ENCODE measurements around the gene METTL13. TPM values are rescaled to one million over a fixed set of nuclear protein-coding genes. Genes with fewer than 3 reads are reported as not detected.
"Not testable (repeated sequence)": the region's sequence is repeated elsewhere in the genome, so short reads cannot be mapped to it uniquely, and the experiment has no call there.

The METTL13 gene
- total RNA-seq, 2 experiments from 2014 or later: 38.5 to 44.5 TPM

- Mint-ChIP-seq H3K27me3 (ENCODE audit: low read depth) (no peaks in the 10 kb centered on the region), H3K27ac (peak overlapping the region; percentile 59), H3K9me3 (ENCODE audit: insufficient read depth) (no peaks in the 10 kb centered on the region), H3K4me3 (no peak overlapping the region), H3K36me3 (ENCODE audit: low read depth) (peaks cover 80% of the 10 kb centered on the region), H3K4me1 (ENCODE audit: low read depth) (peaks cover 17% of the 10 kb centered on the region)
- DNase-seq (no peak), ATAC-seq (no peak)
- POLR2A ChIA-PET: no interaction called here
- CTCF ChIA-PET: interaction anchor here (1.1 kb wide), 1 partner anchor 8 kb away, joined by 3 read pairs; no protein-coding TSS in a partner anchor
Measured at GRCh38 chr1:171793636-171794035, 12.2 kb downstream of the METTL13 start.

DNA sequence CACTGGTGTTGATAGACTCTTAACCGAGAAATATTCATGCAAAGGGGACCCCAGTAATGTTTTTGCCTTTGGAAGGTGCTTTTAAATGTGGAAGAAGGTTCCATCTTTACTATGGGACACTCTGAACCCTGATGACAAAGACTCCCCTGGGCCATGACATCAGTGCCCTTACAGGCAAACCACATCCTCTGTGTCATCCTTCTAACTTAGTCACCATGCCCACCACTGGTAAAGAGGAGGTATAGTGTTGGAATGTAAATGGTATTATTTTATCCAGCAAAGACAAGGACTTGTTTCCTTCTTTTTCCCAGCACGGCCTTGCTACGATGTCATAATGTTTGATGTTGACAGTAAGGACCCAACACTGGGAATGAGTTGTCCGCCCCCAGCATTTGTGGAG lies 12.6 kb downstream of the METTL13 start:
- peaks cover 15% of the 10 kb centered on the region for H3K4me1 Mint-ChIP-seq (ENCODE audit: low read depth)
- ATAC-seq (peak; percentile 95), DNase-seq (peak; percentile 72)
- no peaks in the 10 kb centered on the region for H3K9me3 Mint-ChIP-seq (ENCODE audit: insufficient read depth)
- peaks cover 76% of the 10 kb centered on the region for H3K36me3 Mint-ChIP-seq (ENCODE audit: low read depth)
- H3K4me3 Mint-ChIP-seq: no peak overlapping the region
- ChIA-PET POLR2A (interaction anchor here (1.3 kb wide), 1 partner anchor 9 kb away, joined by 3 read pairs; no protein-coding TSS in a partner anchor), CTCF (interaction anchor here (1.1 kb wide), 2 partner anchors 8 to 53 kb away, joined by 3 to 4 read pairs; no protein-coding TSS in a partner anchor)
- H3K27me3 Mint-ChIP-seq (ENCODE audit: low read depth): no peaks in the 10 kb centered on the region
- peak overlapping the region; percentile 59 for H3K27ac Mint-ChIP-seq

DNA sequence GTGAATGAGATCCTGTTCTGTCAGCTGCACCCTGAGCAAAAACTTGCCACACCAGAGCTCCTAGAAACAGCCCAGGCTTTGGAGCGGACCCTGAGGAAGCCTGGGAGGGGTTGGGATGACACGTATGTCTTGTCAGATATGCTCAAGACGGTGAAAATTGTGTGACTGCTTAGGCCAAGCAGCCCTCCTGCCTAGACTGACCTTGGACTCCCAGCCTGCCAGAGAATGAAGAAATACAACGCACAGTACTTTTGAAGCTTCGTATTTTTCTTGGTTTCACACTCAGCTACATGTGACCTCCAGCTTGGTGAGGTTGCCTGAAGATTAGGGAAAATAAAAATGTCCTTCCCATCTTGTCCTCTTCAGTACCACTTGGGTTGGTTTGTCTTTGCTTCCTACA lies 15.1 kb downstream of the METTL13 start:
- Mint-ChIP-seq H3K4me1 (ENCODE audit: low read depth) (peaks cover 15% of the 10 kb centered on the region), H3K27ac (no peak overlapping the region), H3K36me3 (ENCODE audit: low read depth) (peaks cover 57% of the 10 kb centered on the region), H3K4me3 (no peak overlapping the region), H3K9me3 (ENCODE audit: insufficient read depth) (no peaks in the 10 kb centered on the region), H3K27me3 (ENCODE audit: low read depth) (no peaks in the 10 kb centered on the region)
- ATAC-seq (no peak), DNase-seq (no peak)
- ChIA-PET CTCF (no interaction called here), POLR2A (no interaction called here)

- DNase-seq (no peak), ATAC-seq (no peak)
- H3K27ac Mint-ChIP-seq: no peak overlapping the region
- ChIA-PET POLR2A (no interaction called here), CTCF (interaction anchor here (1.7 to 4.8 kb wide), 2 partner anchors 13 to 153 kb away, joined by 5 to 33 read pairs; no protein-coding TSS in a partner anchor)
- H3K9me3 Mint-ChIP-seq (ENCODE audit: insufficient read depth): no peaks in the 10 kb centered on the region
- no peak overlapping the region for H3K4me3 Mint-ChIP-seq
- peaks cover 41% of the 10 kb centered on the region for H3K36me3 Mint-ChIP-seq (ENCODE audit: low read depth)
- H3K4me1 Mint-ChIP-seq (ENCODE audit: low read depth): peaks cover 14% of the 10 kb centered on the region
- H3K27me3 Mint-ChIP-seq (ENCODE audit: low read depth): no peaks in the 10 kb centered on the region
Measured at GRCh38 chr1:171798311-171798710, 16.9 kb downstream of the METTL13 start.

- peaks cover 38% of the 10 kb centered on the region for H3K36me3 Mint-ChIP-seq (ENCODE audit: low read depth)
- H3K27me3 Mint-ChIP-seq (ENCODE audit: low read depth): no peaks in the 10 kb centered on the region
- no peak for DNase-seq
- POLR2A ChIA-PET: no interaction called here
- CTCF ChIA-PET: interaction anchor here (0.7 to 4.8 kb wide), 5 partner anchors 12 to 186 kb away, joined by 3 to 33 read pairs (median 5); no protein-coding TSS in a partner anchor
- peaks cover 10% of the 10 kb centered on the region for H3K4me1 Mint-ChIP-seq (ENCODE audit: low read depth)
- no peaks in the 10 kb centered on the region for H3K9me3 Mint-ChIP-seq (ENCODE audit: insufficient read depth)
- no peak overlapping the region for H3K4me3 Mint-ChIP-seq
- ATAC-seq: no peak
- no peak overlapping the region for H3K27ac Mint-ChIP-seq
Measured at GRCh38 chr1:171798765-171799164, 17.3 kb downstream of the METTL13 start.

- DNase-seq: no peak
- Mint-ChIP-seq H3K9me3 (ENCODE audit: insufficient read depth) (no peaks in the 10 kb centered on the region), H3K36me3 (ENCODE audit: low read depth) (peaks cover 34% of the 10 kb centered on the region), H3K4me1 (ENCODE audit: low read depth) (peaks cover 6% of the 10 kb centered on the region), H3K27ac (no peak overlapping the region), H3K27me3 (ENCODE audit: low read depth) (no peaks in the 10 kb centered on the region), H3K4me3 (no peak overlapping the region)
- no peak for ATAC-seq
- ChIA-PET POLR2A (no interaction called here), CTCF (interaction anchor here (0.7 to 4.8 kb wide), 5 partner anchors 12 to 186 kb away, joined by 3 to 33 read pairs (median 5); no protein-coding TSS in a partner anchor)
Measured at GRCh38 chr1:171799166-171799565, 17.7 kb downstream of the METTL13 start.

GRCh38 chr1:171799698-171800097 lies 18.2 kb downstream of the METTL13 start:
- POLR2A ChIA-PET: interaction anchor here (0.6 kb wide), 1 partner anchor 204 kb away, joined by 3 read pairs; no protein-coding TSS in a partner anchor
- peaks cover 29% of the 10 kb centered on the region for H3K36me3 Mint-ChIP-seq (ENCODE audit: low read depth)
- ATAC-seq; DNase-seq; H3K27ac Mint-ChIP-seq; H3K27me3 Mint-ChIP-seq (ENCODE audit: low read depth); H3K9me3 Mint-ChIP-seq (ENCODE audit: insufficient read depth); H3K4me1 Mint-ChIP-seq (ENCODE audit: low read depth); H3K4me3 Mint-ChIP-seq: not testable (repeated sequence)
- CTCF ChIA-PET: interaction anchor here (1.3 to 6.8 kb wide), 10 partner anchors 8 to 601 kb away, joined by 3 to 142 read pairs (median 8); partner anchors contain the start of gene METTL13

DNA sequence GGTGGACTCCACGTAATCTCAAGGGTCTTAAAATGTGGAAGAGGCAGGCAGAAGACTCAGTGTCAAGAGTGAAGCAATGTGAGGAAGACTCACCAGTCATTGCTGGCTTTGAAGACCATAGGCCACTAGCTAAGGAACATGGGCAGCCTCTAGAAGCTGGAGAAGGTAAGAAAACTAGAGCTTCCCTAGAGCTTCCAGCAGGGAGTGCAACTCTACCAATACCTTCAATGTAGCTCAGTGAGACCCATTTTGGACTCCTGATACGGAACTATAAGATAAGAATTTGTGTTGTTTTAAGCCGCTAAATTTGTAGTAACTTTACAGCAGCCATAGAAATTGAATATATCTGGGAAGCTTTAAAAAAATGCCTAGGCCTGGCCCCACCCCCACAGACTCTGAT lies 18.9 kb downstream of the METTL13 start:
- Mint-ChIP-seq H3K36me3 (ENCODE audit: low read depth) (peaks cover 25% of the 10 kb centered on the region), H3K4me3 (no peak overlapping the region), H3K4me1 (ENCODE audit: low read depth) (peaks cover 2% of the 10 kb centered on the region), H3K9me3 (ENCODE audit: insufficient read depth) (no peaks in the 10 kb centered on the region), H3K27me3 (ENCODE audit: low read depth) (no peaks in the 10 kb centered on the region), H3K27ac (no peak overlapping the region)
- ATAC-seq (no peak), DNase-seq (no peak)
- CTCF ChIA-PET: interaction anchor here (0.8 to 6.8 kb wide), 22 partner anchors 9 to 628 kb away, joined by 3 to 142 read pairs (median 6); partner anchors contain the start of genes DNM3 and METTL13
- POLR2A ChIA-PET: interaction anchor here (0.6 to 1.4 kb wide), 4 partner anchors 15 to 205 kb away, joined by 3 to 4 read pairs (median 3); partner anchors contain the start of genes METTL13 and VAMP4

- DNase-seq (no peak), ATAC-seq (no peak)
- no peak overlapping the region for H3K4me3 Mint-ChIP-seq
- CTCF ChIA-PET: interaction anchor here (0.6 to 6.8 kb wide), 25 partner anchors 9 to 627 kb away, joined by 3 to 142 read pairs (median 5); partner anchors contain the start of genes DNM3 and METTL13
- H3K27me3 Mint-ChIP-seq (ENCODE audit: low read depth): no peaks in the 10 kb centered on the region
- no peaks in the 10 kb centered on the region for H3K9me3 Mint-ChIP-seq (ENCODE audit: insufficient read depth)
- H3K36me3 Mint-ChIP-seq (ENCODE audit: low read depth): peaks cover 21% of the 10 kb centered on the region
- H3K4me1 Mint-ChIP-seq (ENCODE audit: low read depth): peaks cover 6% of the 10 kb centered on the region
- POLR2A ChIA-PET: interaction anchor here (1.0 to 1.4 kb wide), 3 partner anchors 14 to 59 kb away, joined by 3 to 4 read pairs (median 3); partner anchors contain the start of genes METTL13 and VAMP4
- H3K27ac Mint-ChIP-seq: no peak overlapping the region
Measured at GRCh38 chr1:171800851-171801250, 19.4 kb downstream of the METTL13 start.

- Mint-ChIP-seq H3K27me3 (ENCODE audit: low read depth) (no peaks in the 10 kb centered on the region), H3K4me3 (no peak overlapping the region), H3K9me3 (ENCODE audit: insufficient read depth) (no peaks in the 10 kb centered on the region), H3K36me3 (ENCODE audit: low read depth) (peaks cover 18% of the 10 kb centered on the region), H3K4me1 (ENCODE audit: low read depth) (peaks cover 6% of the 10 kb centered on the region), H3K27ac (no peak overlapping the region)
- CTCF ChIA-PET: interaction anchor here (0.6 to 6.8 kb wide), 31 partner anchors 8 to 628 kb away, joined by 3 to 142 read pairs (median 4); partner anchors contain the start of genes DNM3 and METTL13
- POLR2A ChIA-PET: interaction anchor here (1.4 kb wide), 1 partner anchor 60 kb away, joined by 4 read pairs; the partner anchor contains the start of gene VAMP4
- no peak for DNase-seq
- no peak for ATAC-seq
Measured at GRCh38 chr1:171801487-171801891, 20.0 kb downstream of the METTL13 start.

GRCh38 chr1:171802207-171802606 lies 20.7 kb downstream of the METTL13 start:
- Mint-ChIP-seq H3K27ac (no peak overlapping the region), H3K27me3 (ENCODE audit: low read depth) (no peaks in the 10 kb centered on the region), H3K9me3 (ENCODE audit: insufficient read depth) (no peaks in the 10 kb centered on the region), H3K36me3 (ENCODE audit: low read depth) (peaks cover 10% of the 10 kb centered on the region), H3K4me3 (no peak overlapping the region), H3K4me1 (ENCODE audit: low read depth) (peaks cover 7% of the 10 kb centered on the region)
- DNase-seq (no peak), ATAC-seq (no peak)
- POLR2A ChIA-PET: interaction anchor here (0.6 kb wide), 1 partner anchor 201 kb away, joined by 3 read pairs; no protein-coding TSS in a partner anchor
- CTCF ChIA-PET: interaction anchor here (0.5 to 6.8 kb wide), 23 partner anchors 8 to 628 kb away, joined by 3 to 142 read pairs (median 4); partner anchors contain the start of genes DNM3 and METTL13

GRCh38 chr1:171803045-171803444 lies 21.6 kb downstream of the METTL13 start:
- Mint-ChIP-seq H3K4me1 (ENCODE audit: low read depth) (peaks cover 7% of the 10 kb centered on the region), H3K4me3 (no peak overlapping the region), H3K27me3 (ENCODE audit: low read depth) (no peaks in the 10 kb centered on the region), H3K36me3 (ENCODE audit: low read depth) (peaks cover 3% of the 10 kb centered on the region), H3K9me3 (ENCODE audit: insufficient read depth) (no peaks in the 10 kb centered on the region), H3K27ac (no peak overlapping the region)
- DNase-seq (no peak), ATAC-seq (no peak)
- ChIA-PET POLR2A (no interaction called here), CTCF (interaction anchor here (1.4 to 6.8 kb wide), 8 partner anchors 8 to 200 kb away, joined by 4 to 142 read pairs (median 22); partner anchors contain the start of gene DNM3)
